Measurements from ENCODE around the gene MAPK7. TPM values are rescaled to one million over a fixed set of nuclear protein-coding genes. Genes with fewer than 3 reads are reported as not detected.

Gene MAPK7
- total RNA-seq, 1 experiment from 2014 or later, result 40.0 TPM

- CTCF ChIA-PET, result no interaction called here
- Histone ChIP-seq H3K36me3 (ENCODE audit: insufficient read depth, low read length, poor library complexity, severe bottlenecking) (peaks cover 4% of the 10 kb centered on the region), H3K9me3 (ENCODE audit: low read depth, low read length, poor library complexity, severe bottlenecking) (no peaks in the 10 kb centered on the region), H3K27me3 (replicated peaks; ENCODE audit: insufficient read depth, low read depth, low read length, poor library complexity) (no peaks in the 10 kb centered on the region), H3K27ac (ENCODE audit: low read depth, low read length, poor library complexity, severe bottlenecking) (no peak overlapping the region), H3K4me1 (ENCODE audit: insufficient read depth, low read length, poor library complexity, severe bottlenecking) (no peaks in the 10 kb centered on the region), H3K4me3 (ENCODE audit: low read depth, low read length, poor library complexity, severe bottlenecking) (no peak overlapping the region)
- no TSS peak for BruUV-seq (replicated peaks)
- no peak for DNase-seq (ENCODE audit: low spot score)
- no peak for TF ChIP-seq EZH2 (IDR thresholded peaks at IDR 0.05; ENCODE audit: borderline replicate concordance, low read depth, low read length, poor library complexity, severe bottlenecking)
- TF ChIP-seq, protein P1, sequence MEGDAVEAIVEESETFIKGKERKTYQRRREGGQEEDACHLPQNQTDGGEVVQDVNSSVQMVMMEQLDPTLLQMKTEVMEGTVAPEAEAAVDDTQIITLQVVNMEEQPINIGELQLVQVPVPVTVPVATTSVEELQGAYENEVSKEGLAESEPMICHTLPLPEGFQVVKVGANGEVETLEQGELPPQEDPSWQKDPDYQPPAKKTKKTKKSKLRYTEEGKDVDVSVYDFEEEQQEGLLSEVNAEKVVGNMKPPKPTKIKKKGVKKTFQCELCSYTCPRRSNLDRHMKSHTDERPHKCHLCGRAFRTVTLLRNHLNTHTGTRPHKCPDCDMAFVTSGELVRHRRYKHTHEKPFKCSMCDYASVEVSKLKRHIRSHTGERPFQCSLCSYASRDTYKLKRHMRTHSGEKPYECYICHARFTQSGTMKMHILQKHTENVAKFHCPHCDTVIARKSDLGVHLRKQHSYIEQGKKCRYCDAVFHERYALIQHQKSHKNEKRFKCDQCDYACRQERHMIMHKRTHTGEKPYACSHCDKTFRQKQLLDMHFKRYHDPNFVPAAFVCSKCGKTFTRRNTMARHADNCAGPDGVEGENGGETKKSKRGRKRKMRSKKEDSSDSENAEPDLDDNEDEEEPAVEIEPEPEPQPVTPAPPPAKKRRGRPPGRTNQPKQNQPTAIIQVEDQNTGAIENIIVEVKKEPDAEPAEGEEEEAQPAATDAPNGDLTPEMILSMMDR (conservative IDR thresholded peaks at IDR 0.05; ENCODE audit: low read depth, low read length), result no peak
- POLR2A ChIA-PET (ENCODE audit: low non-redundant PET), result no interaction called here
- intact Hi-C loops (cut with micrococcal nuclease; ENCODE audit: unreplicated experiment), result no loop called here
These were observed 45.7 kb upstream of the MAPK7 start for GRCh38 chr17:19332371-19333131.

DNA sequence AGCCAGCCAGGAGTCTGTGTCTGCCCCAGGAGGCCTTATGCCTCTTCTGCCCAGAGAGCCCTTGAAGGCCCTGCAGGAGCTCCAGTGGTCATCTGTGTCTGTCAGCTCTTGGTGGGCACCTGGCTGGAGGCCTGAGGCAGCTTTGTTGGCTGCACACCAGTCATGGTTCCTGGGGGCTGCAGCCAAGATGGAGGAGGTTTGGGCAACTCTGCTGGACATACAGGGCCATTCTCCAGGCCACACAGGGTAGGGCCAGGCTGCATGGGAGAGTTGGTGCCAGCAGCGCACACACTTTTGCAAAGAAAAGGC is 45.2 kb upstream of the MAPK7 start:
- H3K36me3 ChIP-seq (ENCODE audit: insufficient read depth, low read length, poor library complexity, severe bottlenecking), result peaks cover 4% of the 10 kb centered on the region
- no peak for TF ChIP-seq EZH2 (IDR thresholded peaks at IDR 0.05; ENCODE audit: borderline replicate concordance, low read depth, low read length, poor library complexity, severe bottlenecking)
- TF ChIP-seq, protein P1 (conservative IDR thresholded peaks at IDR 0.05; ENCODE audit: low read depth, low read length), result no peak
- no TSS peak for BruUV-seq (replicated peaks)
- H3K9me3 ChIP-seq (ENCODE audit: low read depth, low read length, poor library complexity, severe bottlenecking), result no peaks in the 10 kb centered on the region
- no peak for DNase-seq (ENCODE audit: low spot score)
- intact Hi-C loops (cut with micrococcal nuclease; ENCODE audit: unreplicated experiment), result no loop called here
- H3K4me3 ChIP-seq (ENCODE audit: low read depth, low read length, poor library complexity, severe bottlenecking), result no peak overlapping the region
- ChIA-PET POLR2A (ENCODE audit: low non-redundant PET) (no interaction called here), CTCF (no interaction called here)
- no peaks in the 10 kb centered on the region for H3K4me1 ChIP-seq (ENCODE audit: insufficient read depth, low read length, poor library complexity, severe bottlenecking)
- H3K27ac ChIP-seq (ENCODE audit: low read depth, low read length, poor library complexity, severe bottlenecking), result no peak overlapping the region
- no peaks in the 10 kb centered on the region for H3K27me3 ChIP-seq (replicated peaks; ENCODE audit: insufficient read depth, low read depth, low read length, poor library complexity)

DNA sequence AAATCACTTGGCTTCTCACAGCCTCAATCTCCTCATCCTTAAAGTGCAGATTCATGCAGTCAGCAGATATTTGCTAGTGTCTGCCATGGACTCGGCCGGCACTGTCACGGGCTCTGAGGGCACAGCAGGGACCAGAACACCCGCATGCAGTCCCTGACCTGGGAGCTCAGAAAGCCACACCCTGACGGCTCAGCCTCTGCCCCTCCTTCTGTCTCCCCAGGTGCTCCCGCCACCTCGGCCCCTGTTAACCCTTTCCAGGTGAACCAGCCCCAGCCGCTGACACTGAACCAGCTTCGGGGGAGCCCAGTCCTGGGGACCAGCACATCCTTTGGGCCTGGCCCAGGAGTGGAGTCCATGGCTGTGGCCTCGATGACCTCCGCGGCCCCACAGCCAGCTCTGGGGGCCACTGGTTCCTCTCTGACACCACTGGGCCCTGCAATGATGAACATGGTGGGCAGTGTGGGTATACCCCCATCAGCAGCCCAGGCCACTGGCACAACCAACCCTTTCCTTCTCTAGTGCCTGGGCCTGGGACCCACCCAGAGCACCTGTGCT is 44.5 kb upstream of the MAPK7 start:
- H3K4me3 ChIP-seq (ENCODE audit: low read depth, low read length, poor library complexity, severe bottlenecking), result no peak overlapping the region
- intact Hi-C loops (cut with micrococcal nuclease; ENCODE audit: unreplicated experiment), result no loop called here
- TF ChIP-seq, protein P1 (conservative IDR thresholded peaks at IDR 0.05; ENCODE audit: low read depth, low read length), result no peak
- TF ChIP-seq EZH2 (IDR thresholded peaks at IDR 0.05; ENCODE audit: borderline replicate concordance, low read depth, low read length, poor library complexity, severe bottlenecking), result no peak
- no peaks in the 10 kb centered on the region for H3K9me3 ChIP-seq (ENCODE audit: low read depth, low read length, poor library complexity, severe bottlenecking)
- CTCF ChIA-PET, result no interaction called here
- H3K27me3 ChIP-seq (replicated peaks; ENCODE audit: insufficient read depth, low read depth, low read length, poor library complexity), result no peaks in the 10 kb centered on the region
- H3K4me1 ChIP-seq (ENCODE audit: insufficient read depth, low read length, poor library complexity, severe bottlenecking), result no peaks in the 10 kb centered on the region
- no peak for DNase-seq (ENCODE audit: low spot score)
- H3K27ac ChIP-seq (ENCODE audit: low read depth, low read length, poor library complexity, severe bottlenecking), result no peak overlapping the region
- POLR2A ChIA-PET (ENCODE audit: low non-redundant PET), result no interaction called here
- peaks cover 4% of the 10 kb centered on the region for H3K36me3 ChIP-seq (ENCODE audit: insufficient read depth, low read length, poor library complexity, severe bottlenecking)
- BruUV-seq (replicated peaks), result no TSS peak
